Tibial artery (tissue), 4 donors: ENCODE measurements around the gene NALF2.

ENCODE experiments used
- DNase-seq, 2 donors: peaks; one replicate each; pipeline ENCODE4 v3.0.0-alpha.2; 2019
- H3K27ac ChIP-seq, 2 donors: fragments of 200-600 bp; sonication (generic) in 1 of 2; 1 replicate in 1 of 2; 2 replicates in 1 of 2; pipeline ENCODE4 v1.5.1; 2018 to 2019; ENCODE audit warnings: mild to moderate bottlenecking in 1 of 2
- H3K27me3 ChIP-seq, 2 donors: fragments of 200-600 bp; sonication (generic) in 1 of 2; one replicate each; pipeline versions ENCODE4 v1.5.1 to v1.6.0; 2016 to 2019
- H3K36me3 ChIP-seq, 3 donors: fragments of 200-600 bp; sonication (generic) in 2 of 3; one replicate each; pipeline ENCODE4 v1.5.1; 2016 to 2019; ENCODE audit warnings: mild to moderate bottlenecking in 2 of 3
- H3K4me1 ChIP-seq, 4 donors: fragments of 200-600 bp; sonication (generic) in 2 of 4; 1 replicate in 3 of 4; 2 replicates in 1 of 4; pipeline ENCODE4 v1.5.1; 2016 to 2019
- H3K4me3 ChIP-seq, 2 donors: fragments of 200-600 bp; sonication (generic) in 1 of 2; 1 replicate in 1 of 2; 2 replicates in 1 of 2; pipeline ENCODE4 v1.5.1; 2018 to 2019; ENCODE audit warnings: mild to moderate bottlenecking in 2 of 2
- H3K9me3 ChIP-seq, 3 donors: fragments of 200-600 bp; sonication (generic) in 1 of 3; one replicate each; pipeline ENCODE4 v1.5.1; 2016 to 2019
- intact Hi-C: fragments of 100-400 bp; cut with DNase I; formaldehyde crosslinking; loops from one replicate; pipeline ENCODE4 v1.15.0; 2023; ENCODE audit warnings: low total_unique reads
- TF ChIP-seq, protein P1 (sequence below), 2 experiments: fragments of 200-600 bp in 1 of 2; fragments of 450-650 bp in 1 of 2; IDR thresholded peaks; one replicate each; pipeline ENCODE4 v1.5.1; 2017 to 2019; ENCODE audit warnings: antibody characterized with exemption in 2 of 2, mild to moderate bottlenecking in 1 of 2, moderate library complexity in 1 of 2

NALF2 gene

DNA sequence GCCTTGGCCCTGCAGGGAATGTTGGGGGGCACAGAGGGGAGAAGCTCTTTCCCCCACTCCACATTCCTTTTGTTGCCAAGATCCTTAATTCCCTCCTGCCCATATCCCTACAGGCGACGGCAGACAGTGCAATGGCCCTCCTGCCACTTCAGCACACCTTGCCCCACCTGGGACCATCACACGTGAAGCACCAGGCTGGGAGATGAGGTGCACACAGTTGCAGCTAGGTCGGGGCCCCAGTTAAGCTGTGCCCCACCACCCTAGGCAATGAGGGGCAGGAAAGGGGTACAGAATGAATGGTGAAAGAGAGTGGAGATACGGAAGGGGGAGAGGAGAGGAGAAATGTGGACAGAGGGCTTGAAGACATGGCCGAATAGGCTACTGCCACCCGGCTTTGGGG lies 26.2 kb downstream of the NALF2 start:
- H3K27ac ChIP-seq = no peak overlapping the region
- intact Hi-C loops = no loop called here
- no peak for DNase-seq

DNA sequence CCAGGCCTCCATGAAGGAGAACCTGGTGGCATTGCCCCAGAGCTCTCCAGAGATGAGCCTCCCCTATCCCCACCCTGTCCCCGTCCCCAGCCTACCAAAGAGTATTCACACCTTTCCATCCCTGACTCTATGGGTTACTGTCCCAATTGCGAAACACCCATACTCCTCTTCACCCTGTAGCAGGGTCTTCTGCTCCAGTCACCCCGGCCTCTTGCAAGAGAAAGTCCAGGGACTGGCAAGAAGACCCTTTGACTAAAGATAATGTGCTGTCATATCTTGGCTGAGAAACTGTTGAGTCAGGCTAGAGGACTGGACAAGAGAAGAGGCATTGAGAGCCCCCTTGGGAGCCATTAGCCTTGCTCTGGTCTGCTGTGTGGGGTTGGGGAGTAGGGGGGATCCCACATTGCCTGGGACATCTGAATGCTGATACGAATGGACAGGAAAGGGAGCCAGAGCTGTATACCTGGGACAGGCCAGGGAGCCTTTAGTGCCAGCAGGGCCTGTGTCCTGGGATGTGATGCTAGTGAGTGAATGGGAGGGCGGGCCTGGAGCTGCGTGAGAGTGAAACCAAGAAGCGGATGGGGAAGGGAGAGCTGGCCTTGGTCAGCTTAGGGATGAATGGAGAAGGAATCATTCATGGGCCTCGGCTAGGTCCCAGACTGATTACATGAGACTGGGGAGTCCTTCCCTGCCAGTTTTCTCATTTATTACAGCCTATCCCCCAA lies 27.1 kb downstream of the NALF2 start:
- DNase-seq = no peak
- Histone ChIP-seq H3K4me3 (no peak overlapping the region), H3K9me3 (peaks cover 0 to 3% (median 0%) of the 10 kb centered on the region in 3 donors), H3K27me3 (no peaks in the 10 kb centered on the region), H3K27ac (no peak overlapping the region), H3K4me1 (no peaks in the 10 kb centered on the region), H3K36me3 (no peaks in the 10 kb centered on the region)
- TF ChIP-seq, protein P1, sequence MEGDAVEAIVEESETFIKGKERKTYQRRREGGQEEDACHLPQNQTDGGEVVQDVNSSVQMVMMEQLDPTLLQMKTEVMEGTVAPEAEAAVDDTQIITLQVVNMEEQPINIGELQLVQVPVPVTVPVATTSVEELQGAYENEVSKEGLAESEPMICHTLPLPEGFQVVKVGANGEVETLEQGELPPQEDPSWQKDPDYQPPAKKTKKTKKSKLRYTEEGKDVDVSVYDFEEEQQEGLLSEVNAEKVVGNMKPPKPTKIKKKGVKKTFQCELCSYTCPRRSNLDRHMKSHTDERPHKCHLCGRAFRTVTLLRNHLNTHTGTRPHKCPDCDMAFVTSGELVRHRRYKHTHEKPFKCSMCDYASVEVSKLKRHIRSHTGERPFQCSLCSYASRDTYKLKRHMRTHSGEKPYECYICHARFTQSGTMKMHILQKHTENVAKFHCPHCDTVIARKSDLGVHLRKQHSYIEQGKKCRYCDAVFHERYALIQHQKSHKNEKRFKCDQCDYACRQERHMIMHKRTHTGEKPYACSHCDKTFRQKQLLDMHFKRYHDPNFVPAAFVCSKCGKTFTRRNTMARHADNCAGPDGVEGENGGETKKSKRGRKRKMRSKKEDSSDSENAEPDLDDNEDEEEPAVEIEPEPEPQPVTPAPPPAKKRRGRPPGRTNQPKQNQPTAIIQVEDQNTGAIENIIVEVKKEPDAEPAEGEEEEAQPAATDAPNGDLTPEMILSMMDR (IDR thresholded peaks at IDR 0.05) = no peak
- intact Hi-C loops = no loop called here

More for the DNA sequence above, 26.2 kb downstream of the NALF2 start:
- Histone ChIP-seq H3K9me3 (peaks cover 0 to 3% (median 0%) of the 10 kb centered on the region in 3 donors), H3K4me3 (no peak overlapping the region), H3K4me1 (no peaks in the 10 kb centered on the region), H3K36me3 (no peaks in the 10 kb centered on the region), H3K27me3 (no peaks in the 10 kb centered on the region)
- TF ChIP-seq, protein P1 (IDR thresholded peaks at IDR 0.05) = no peak

DNA sequence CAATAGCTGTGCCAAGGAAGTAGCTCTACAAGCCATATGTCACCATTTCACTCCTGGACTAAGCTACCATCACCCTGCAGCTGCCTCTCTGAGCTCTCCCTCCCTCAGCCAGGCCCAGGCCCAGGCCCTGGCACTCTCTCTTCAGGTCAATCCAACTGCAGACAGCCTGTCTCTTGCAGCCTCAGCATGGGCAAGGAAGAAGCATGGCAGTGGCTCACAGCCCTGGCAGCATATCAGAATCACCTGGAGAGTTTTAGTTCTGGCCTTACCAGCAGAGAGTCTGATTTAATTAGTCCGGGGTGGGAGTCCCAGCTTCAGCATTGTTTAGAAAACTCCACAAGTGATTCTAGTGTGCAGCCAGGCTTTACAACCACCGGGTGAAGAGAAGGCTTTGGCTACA lies 31.5 kb downstream of the NALF2 start:
- Histone ChIP-seq H3K4me1 (peaks cover 0 to 5% (median 0%) of the 10 kb centered on the region in 4 donors), H3K27ac (no peak overlapping the region), H3K4me3 (no peak overlapping the region), H3K27me3 (no peaks in the 10 kb centered on the region), H3K9me3 (peaks cover 0 to 3% (median 0%) of the 10 kb centered on the region in 3 donors), H3K36me3 (no peaks in the 10 kb centered on the region)
- TF ChIP-seq, protein P1 (IDR thresholded peaks at IDR 0.05) = no peak
- DNase-seq = no peak
- intact Hi-C loops = no loop called here

DNA sequence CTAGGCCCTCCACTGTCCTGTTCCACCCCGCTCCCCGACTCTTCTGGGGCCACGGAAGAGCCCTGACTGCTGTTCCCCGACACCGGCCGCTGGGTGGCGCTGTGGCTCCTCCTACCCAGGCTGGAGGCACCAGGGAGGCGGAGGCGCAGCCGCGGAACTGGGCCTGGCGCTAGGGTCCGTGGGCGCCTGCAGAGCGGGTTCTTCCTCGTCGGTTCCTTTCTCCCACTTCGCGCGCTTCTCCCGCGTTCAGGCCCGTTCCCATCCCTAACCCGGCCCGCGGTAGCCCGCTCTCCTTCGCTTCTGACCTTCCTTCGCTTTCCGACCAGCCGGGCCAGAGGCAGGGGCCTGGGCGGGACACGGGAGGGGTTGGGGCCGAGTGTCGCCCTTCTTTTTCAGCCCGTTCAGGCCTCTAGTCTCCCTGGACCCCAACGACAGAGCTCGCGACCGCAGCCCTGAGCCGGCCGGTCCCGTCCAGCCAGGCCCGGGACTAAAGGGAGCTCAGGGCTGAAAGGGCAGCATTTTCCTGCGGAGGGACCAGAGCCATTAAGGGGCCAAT lies 34.3 kb downstream of the NALF2 start:
- Histone ChIP-seq H3K4me1 (peaks cover 0 to 5% (median 0%) of the 10 kb centered on the region in 4 donors), H3K4me3 (peak overlapping the region; percentile 42 to 53), H3K27ac (peak overlapping the region in 1 of 2 donors; percentile 44), H3K27me3 (no peaks in the 10 kb centered on the region), H3K36me3 (no peaks in the 10 kb centered on the region), H3K9me3 (peaks cover 0 to 3% (median 0%) of the 10 kb centered on the region in 3 donors)
- DNase-seq = peak; percentile 47 to 73
- TF ChIP-seq, protein P1 (IDR thresholded peaks at IDR 0.05) = peak; percentile 65 to 75
- intact Hi-C loops = no loop called here

DNA sequence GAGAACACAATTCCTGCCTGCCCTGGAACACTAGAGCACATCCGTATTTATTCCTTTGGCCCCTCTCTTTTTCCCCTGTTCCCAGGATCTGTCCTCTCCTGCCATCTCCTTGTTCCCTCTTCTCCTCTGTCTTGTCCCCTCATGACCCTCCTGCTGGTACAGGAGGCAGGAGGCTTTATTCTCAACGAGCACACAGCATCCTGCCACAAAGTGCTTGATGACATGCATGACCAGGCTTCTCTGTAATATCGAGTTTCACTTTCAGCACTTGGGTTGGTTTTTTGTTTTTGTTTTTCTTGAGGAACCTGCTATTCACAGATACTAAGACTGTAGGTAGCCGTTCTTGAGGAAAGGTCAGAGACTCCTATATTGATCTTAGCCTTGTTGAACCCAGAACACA lies 35.3 kb downstream of the NALF2 start:
- peaks cover 0 to 5% (median 0%) of the 10 kb centered on the region in 4 donors for H3K4me1 ChIP-seq
- no peak for DNase-seq
- intact Hi-C loops = no loop called here
- TF ChIP-seq, protein P1 (IDR thresholded peaks at IDR 0.05) = no peak
- no peaks in the 10 kb centered on the region for H3K9me3 ChIP-seq
- H3K27me3 ChIP-seq = no peaks in the 10 kb centered on the region
- H3K36me3 ChIP-seq = no peaks in the 10 kb centered on the region
- H3K4me3 ChIP-seq = no peak overlapping the region
- no peak overlapping the region for H3K27ac ChIP-seq
